ENCODE data around the gene SLC7A8. TPM values are rescaled to one million over a fixed set of nuclear protein-coding genes. Genes with fewer than 3 reads are reported as not detected.

SLC7A8 gene
- total and polyA plus RNA-seq, 9 donors: 45.9 to 161 (median 95.4) TPM

DNA sequence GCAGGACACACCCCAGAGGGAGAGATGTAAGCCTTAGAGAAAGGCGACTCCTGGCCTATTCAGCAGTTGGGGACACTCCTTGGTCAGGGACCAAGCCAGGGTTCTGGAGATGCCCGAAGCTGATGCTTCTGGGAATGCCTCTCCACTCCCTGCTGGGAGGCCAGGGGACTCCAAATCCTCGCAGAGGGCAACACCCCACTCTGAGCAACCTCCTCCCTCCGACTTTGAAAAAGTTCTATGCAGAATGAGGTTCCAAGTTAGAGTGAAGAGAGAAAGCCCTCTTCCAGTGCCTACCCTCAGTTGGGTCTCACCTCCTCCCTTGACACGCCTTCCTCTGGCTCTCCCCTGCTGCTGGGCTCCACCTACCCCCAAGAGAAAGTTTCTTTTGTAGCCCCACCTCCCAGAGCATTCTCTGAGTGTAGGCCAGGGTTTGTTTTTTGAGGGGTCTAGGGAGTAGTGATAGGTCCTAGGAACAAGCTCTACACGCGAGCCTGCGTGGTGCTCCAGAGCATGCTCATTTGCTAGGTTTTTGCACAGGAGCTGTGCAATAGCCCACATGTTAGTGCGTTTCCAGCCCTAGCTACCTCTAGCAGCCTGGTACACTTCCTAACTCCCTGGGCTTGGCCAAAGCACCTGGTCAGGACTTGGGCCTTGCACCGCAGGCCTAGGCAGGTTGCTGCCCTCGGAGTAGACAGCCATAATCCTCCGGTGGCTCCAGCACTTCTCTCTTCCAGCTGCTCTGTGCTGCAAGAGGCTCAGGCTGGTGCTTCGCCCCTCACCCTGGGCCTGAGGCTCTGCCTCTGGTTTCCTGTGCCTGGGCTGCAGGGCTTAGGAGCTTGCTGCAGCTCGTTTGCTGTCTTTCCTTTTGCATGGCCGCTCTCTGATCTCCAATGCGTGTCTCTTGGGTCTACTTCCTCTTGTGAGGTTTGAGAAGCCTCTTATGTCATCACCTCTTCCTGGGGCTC, 63.8 kb downstream of the SLC7A8 start:
- no peak overlapping the region for H3K27ac ChIP-seq
- no peak overlapping the region for H3K4me3 ChIP-seq
- no peaks in the 10 kb centered on the region for H3K9me3 ChIP-seq
- intact Hi-C loops (cut with DNase I): loop anchor here (2.0 to 10.0 kb wide), 3 partner anchors 67 to 175 kb away; no protein-coding TSS in a partner anchor
- 80 to 92% (median 82%) methylated on average over 16 of the region's 16 CpGs for WGBS, 3 donors
- peaks cover 6% of the 10 kb centered on the region for H3K4me1 ChIP-seq (ENCODE audit: insufficient read depth)
- TF ChIP-seq EP300 (IDR thresholded peaks at IDR 0.05): no peak
- TF ChIP-seq, protein P1, sequence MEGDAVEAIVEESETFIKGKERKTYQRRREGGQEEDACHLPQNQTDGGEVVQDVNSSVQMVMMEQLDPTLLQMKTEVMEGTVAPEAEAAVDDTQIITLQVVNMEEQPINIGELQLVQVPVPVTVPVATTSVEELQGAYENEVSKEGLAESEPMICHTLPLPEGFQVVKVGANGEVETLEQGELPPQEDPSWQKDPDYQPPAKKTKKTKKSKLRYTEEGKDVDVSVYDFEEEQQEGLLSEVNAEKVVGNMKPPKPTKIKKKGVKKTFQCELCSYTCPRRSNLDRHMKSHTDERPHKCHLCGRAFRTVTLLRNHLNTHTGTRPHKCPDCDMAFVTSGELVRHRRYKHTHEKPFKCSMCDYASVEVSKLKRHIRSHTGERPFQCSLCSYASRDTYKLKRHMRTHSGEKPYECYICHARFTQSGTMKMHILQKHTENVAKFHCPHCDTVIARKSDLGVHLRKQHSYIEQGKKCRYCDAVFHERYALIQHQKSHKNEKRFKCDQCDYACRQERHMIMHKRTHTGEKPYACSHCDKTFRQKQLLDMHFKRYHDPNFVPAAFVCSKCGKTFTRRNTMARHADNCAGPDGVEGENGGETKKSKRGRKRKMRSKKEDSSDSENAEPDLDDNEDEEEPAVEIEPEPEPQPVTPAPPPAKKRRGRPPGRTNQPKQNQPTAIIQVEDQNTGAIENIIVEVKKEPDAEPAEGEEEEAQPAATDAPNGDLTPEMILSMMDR (IDR thresholded peaks at IDR 0.05): no peak
- TF ChIP-seq POLR2A (IDR thresholded peaks at IDR 0.05): no peak
- peak in 1 of 5 donors; percentile 6 for DNase-seq
- no peaks in the 10 kb centered on the region for H3K36me3 ChIP-seq
- no peaks in the 10 kb centered on the region for H3K27me3 ChIP-seq

DNA sequence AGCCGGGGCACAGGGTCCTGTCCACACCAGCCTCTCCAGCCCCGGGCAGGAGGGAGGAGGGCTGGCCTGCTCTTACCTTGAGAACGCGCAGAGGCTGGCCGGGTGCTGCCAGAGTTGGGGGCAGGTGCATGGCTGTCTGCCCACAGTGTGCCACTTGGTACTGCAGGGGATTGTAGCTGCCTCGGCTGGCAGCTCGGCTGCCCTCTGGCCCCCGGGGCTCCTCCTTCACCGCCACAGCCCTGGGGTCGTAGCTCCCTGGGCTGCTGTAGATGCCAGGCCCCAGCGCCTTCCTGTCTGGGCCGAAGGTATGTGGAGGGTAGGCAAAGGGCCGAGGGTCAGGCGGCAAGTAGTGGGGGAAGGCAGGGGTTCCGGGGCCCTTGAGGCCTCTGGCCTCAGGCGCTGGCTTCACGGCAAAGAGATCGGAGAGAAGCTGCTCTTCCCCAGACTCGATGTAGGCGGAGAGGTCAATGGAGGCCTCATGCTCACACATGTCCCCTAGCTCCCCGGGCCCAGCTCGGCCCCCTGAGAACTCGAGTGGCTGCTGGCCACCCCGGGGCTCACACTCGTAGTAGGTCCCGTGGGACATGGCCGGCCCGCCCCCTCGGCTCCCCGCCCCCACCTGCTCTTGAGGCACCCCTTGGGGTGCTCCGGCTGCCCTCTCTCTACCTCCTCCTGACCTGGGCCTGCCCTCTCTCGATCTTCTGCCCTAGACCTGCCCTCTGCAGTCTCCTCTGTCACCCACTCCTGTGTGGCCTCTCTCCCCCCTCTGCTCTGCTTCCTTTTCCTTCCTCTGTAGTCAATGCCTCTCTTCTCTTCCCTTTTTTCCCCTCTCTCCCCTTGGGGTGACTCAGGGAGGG, 64.7 kb downstream of the SLC7A8 start, which contains the start of gene CEBPE:
Gene CEBPE, minus strand, starts transcription at position 750 of the 857 bp plus-strand sequence. Its CDS starts 164 bp downstream, at position 586.
- WGBS, 3 donors: 79 to 86% (median 80%) methylated on average over 28 to 32 of the region's 32 CpGs
- H3K9me3 ChIP-seq: no peaks in the 10 kb centered on the region
- TF ChIP-seq, protein P1 (IDR thresholded peaks at IDR 0.05): no peak
- no peak for TF ChIP-seq EP300 (IDR thresholded peaks at IDR 0.05)
- no peak for TF ChIP-seq POLR2A (IDR thresholded peaks at IDR 0.05)
- no peaks in the 10 kb centered on the region for H3K36me3 ChIP-seq
- H3K4me3 ChIP-seq: no peak within 1 kb of the TSS
- DNase-seq: no peak
- intact Hi-C loops (cut with DNase I): loop anchor here in 1 of 4 donors (2.0 kb wide), 1 partner anchor 70 kb away; no protein-coding TSS in a partner anchor
- no peak within 1 kb of the TSS for H3K27ac ChIP-seq
- no peaks in the 10 kb centered on the region for H3K27me3 ChIP-seq
- H3K4me1 ChIP-seq (ENCODE audit: insufficient read depth): peaks cover 6% of the 10 kb centered on the region

DNA sequence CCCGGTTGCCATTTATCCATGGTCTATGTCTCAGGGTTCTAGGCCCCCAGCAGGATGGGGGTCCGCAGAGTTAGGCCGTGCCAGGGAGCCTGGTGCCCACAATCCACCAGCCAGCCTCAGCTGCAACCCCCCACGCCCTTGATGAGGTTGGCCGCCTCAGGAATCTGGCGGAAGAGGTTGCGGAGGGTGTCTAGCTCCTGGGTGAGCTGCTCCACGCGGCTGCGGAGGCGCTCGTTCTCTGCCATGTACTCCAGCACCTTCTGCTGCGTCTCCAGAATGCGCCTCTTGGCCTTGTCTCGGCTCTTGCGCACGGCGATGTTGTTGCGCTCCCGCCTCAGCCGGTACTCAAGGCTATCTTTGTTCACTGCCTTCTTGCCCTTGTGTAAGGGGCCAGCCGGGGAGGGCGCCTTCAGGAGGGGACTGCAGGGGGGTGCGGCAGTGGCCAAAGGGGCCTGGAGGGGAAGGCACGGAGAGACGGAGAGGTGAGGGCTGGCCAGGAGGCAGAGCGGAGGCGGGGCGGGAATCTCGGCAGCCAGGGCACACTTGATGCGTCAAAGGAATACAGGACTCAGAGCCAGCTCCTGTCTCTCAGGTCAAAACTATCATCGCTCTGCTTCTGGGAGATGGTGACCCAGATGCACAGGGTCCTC, 66.0 kb downstream of the SLC7A8 start:
- no peak for DNase-seq
- intact Hi-C loops (cut with DNase I): loop anchor here in 1 of 4 donors (2.0 kb wide), 1 partner anchor 71 kb away; no protein-coding TSS in a partner anchor

More for the DNA sequence above, 66.0 kb downstream of the SLC7A8 start:
- Histone ChIP-seq H3K27me3 (no peaks in the 10 kb centered on the region), H3K4me1 (ENCODE audit: insufficient read depth) (peaks cover 6% of the 10 kb centered on the region), H3K36me3 (no peaks in the 10 kb centered on the region), H3K9me3 (no peaks in the 10 kb centered on the region), H3K4me3 (no peak overlapping the region), H3K27ac (no peak overlapping the region)
- TF ChIP-seq POLR2A (IDR thresholded peaks at IDR 0.05) (no peak), EP300 (IDR thresholded peaks at IDR 0.05) (no peak)
- TF ChIP-seq, protein P1 (IDR thresholded peaks at IDR 0.05): no peak
- 88 to 90% (median 90%) methylated on average over 32 of the region's 32 CpGs for whole genome bisulfite sequencing, 3 donors
